Neural progenitor cell (in vitro differentiated cells): Measurements from ENCODE around the gene FAM174B. TPM values are rescaled to one million over a fixed set of nuclear protein-coding genes. Genes with fewer than 3 reads are reported as not detected.

Source experiments
- DNase-seq: peaks from one replicate; pipeline ENCODE4 v3.0.0-alpha.2; 2016; ENCODE audit warnings: low spot score
- H2AFZ ChIP-seq: fragments of 200-600 bp; sonication (generic); replicated peaks from 2 replicates; pipeline ENCODE4 v1.6.1; 2016; ENCODE audit warnings: antibody characterized with exemption
- H3F3A ChIP-seq: fragments of 200-600 bp; sonication (generic); 2 replicates; pipeline ENCODE4 v1.6.1; 2016; ENCODE audit warnings: antibody characterized with exemption, low read depth
- H3K27ac ChIP-seq: fragments of 200-600 bp; sonication (generic); 2 replicates; pipeline ENCODE4 v1.5.1; 2016; ENCODE audit warnings: mild to moderate bottlenecking
- H3K27me3 ChIP-seq: fragments of 200-600 bp; sonication (generic); 2 replicates; pipeline ENCODE4 v1.6.1; 2016; ENCODE audit warnings: mild to moderate bottlenecking, moderate library complexity
- H3K36me3 ChIP-seq: fragments of 200-600 bp; sonication (generic); 2 replicates; pipeline ENCODE4 v1.5.1; 2016
- H3K4me1 ChIP-seq: fragments of 200-600 bp; sonication (generic); 2 replicates; pipeline ENCODE4 v1.6.1; 2016; ENCODE audit warnings: mixed run types
- H3K4me2 ChIP-seq: fragments of 200-600 bp; sonication (generic); 2 replicates; pipeline ENCODE4 v1.6.1; 2016
- H3K4me3 ChIP-seq: fragments of 200-600 bp; sonication (generic); 2 replicates; pipeline ENCODE4 v1.5.1; 2016
- H3K79me2 ChIP-seq: fragments of 200-600 bp; sonication (generic); 2 replicates; pipeline ENCODE4 v1.6.1; 2016; ENCODE audit warnings: low read depth
- H3K9ac ChIP-seq: fragments of 200-600 bp; sonication (generic); 2 replicates; pipeline ENCODE4 v1.6.1; 2016
- H3K9me3 ChIP-seq: fragments of 200-600 bp; sonication (generic); 2 replicates; pipeline ENCODE4 v1.5.1; 2016; ENCODE audit warnings: low read depth
- H4K20me1 ChIP-seq: fragments of 200-600 bp; sonication (generic); 2 replicates; pipeline ENCODE4 v1.6.1; 2016; ENCODE audit warnings: low read depth
- H3K27ac Mint-ChIP-seq: 3 replicates; pipeline ENCODE4 v1.8.0; 2021; ENCODE audit warnings: mixed read lengths
- H3K27me3 Mint-ChIP-seq: 2 replicates; pipeline ENCODE4 v1.8.0; 2022; ENCODE audit warnings: low read depth, mild to moderate bottlenecking, inconsistent platforms, moderate library complexity, mixed read lengths; ENCODE audit not compliant: insufficient read depth
- H3K36me3 Mint-ChIP-seq: 3 replicates; pipeline ENCODE4 v1.8.0; 2021; ENCODE audit warnings: mixed read lengths
- H3K4me1 Mint-ChIP-seq: 3 replicates; pipeline ENCODE4 v1.8.0; 2021; ENCODE audit warnings: mixed read lengths
- H3K4me3 Mint-ChIP-seq: 3 replicates; pipeline ENCODE4 v1.8.0; 2021; ENCODE audit warnings: mild to moderate bottlenecking, moderate library complexity, mixed read lengths
- H3K9me3 Mint-ChIP-seq: 3 replicates; pipeline ENCODE4 v1.8.0; 2020; ENCODE audit warnings: mixed read lengths
- EZH2 ChIP-seq: fragments of 200-600 bp; sonication (generic); IDR thresholded peaks from 2 replicates; pipeline ENCODE4 v1.6.1; 2017; ENCODE audit warnings: antibody characterized with exemption, mild to moderate bottlenecking, moderate library complexity
- EZH2phosphoT487 ChIP-seq: fragments of 200-600 bp; sonication (generic); IDR thresholded peaks from 2 replicates; pipeline ENCODE4 v1.6.1; 2017; ENCODE audit warnings: antibody characterized with exemption
- total RNA-seq: library from RNA; depleted of rRNA; stranded (reverse); fragments of >200 nt; gene quantifications from 2 replicates; pipeline ENCODE4 v1.2.3, GENCODE V29; 2015; ENCODE audit warnings: low replicate concordance
- TF ChIP-seq, protein P1 (sequence below): fragments of 200-600 bp; sonication (generic); IDR thresholded peaks from 2 replicates; pipeline ENCODE4 v1.5.1; 2017; ENCODE audit warnings: antibody characterized with exemption, mild to moderate bottlenecking

Gene FAM174B
- total RNA-seq, 1 donor from 2014 or later: 8.6 TPM

DNA sequence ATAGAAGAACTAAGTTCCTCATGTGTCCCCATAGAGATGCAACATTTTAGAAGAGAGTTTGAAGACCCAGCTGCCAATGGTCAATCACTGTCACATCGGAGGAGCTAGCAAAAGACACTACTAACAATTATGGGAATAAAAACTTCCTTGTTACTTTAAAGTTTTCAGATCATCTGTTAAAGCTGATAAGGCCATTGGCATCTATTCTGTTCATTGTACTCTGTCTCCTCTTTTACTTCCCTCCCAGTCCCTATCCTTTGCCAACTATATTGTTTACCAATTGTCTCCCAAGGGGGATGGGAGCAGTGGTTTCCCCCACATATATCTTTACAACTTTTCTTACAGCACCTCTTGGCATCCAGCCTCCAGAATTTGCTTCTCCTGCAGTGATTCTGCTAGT is 81.0 kb downstream of the FAM174B start:
- DNase-seq: no peak
- Histone ChIP-seq H3K4me3 (no peak overlapping the region), H3F3A (no peaks in the 10 kb centered on the region), H3K4me1 (peaks cover 9% of the 10 kb centered on the region), H3K27me3 (no peaks in the 10 kb centered on the region), H3K27ac (no peak overlapping the region), H3K4me2 (no peak overlapping the region), H4K20me1 (no peaks in the 10 kb centered on the region), H2AFZ (no peak overlapping the region), H3K9ac (no peak overlapping the region), H3K79me2 (no peaks in the 10 kb centered on the region), H3K9me3 (no peaks in the 10 kb centered on the region), H3K36me3 (no peaks in the 10 kb centered on the region)
- Mint-ChIP-seq H3K9me3 (peaks cover 6% of the 10 kb centered on the region), H3K36me3 (no peaks in the 10 kb centered on the region), H3K27me3 (peaks cover 12% of the 10 kb centered on the region), H3K4me3 (no peak overlapping the region), H3K4me1 (peaks cover 4% of the 10 kb centered on the region), H3K27ac (no peak overlapping the region)
- TF ChIP-seq, protein P1, sequence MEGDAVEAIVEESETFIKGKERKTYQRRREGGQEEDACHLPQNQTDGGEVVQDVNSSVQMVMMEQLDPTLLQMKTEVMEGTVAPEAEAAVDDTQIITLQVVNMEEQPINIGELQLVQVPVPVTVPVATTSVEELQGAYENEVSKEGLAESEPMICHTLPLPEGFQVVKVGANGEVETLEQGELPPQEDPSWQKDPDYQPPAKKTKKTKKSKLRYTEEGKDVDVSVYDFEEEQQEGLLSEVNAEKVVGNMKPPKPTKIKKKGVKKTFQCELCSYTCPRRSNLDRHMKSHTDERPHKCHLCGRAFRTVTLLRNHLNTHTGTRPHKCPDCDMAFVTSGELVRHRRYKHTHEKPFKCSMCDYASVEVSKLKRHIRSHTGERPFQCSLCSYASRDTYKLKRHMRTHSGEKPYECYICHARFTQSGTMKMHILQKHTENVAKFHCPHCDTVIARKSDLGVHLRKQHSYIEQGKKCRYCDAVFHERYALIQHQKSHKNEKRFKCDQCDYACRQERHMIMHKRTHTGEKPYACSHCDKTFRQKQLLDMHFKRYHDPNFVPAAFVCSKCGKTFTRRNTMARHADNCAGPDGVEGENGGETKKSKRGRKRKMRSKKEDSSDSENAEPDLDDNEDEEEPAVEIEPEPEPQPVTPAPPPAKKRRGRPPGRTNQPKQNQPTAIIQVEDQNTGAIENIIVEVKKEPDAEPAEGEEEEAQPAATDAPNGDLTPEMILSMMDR: no peak
- TF ChIP-seq EZH2phosphoT487 (no peak), EZH2 (no peak)

DNA sequence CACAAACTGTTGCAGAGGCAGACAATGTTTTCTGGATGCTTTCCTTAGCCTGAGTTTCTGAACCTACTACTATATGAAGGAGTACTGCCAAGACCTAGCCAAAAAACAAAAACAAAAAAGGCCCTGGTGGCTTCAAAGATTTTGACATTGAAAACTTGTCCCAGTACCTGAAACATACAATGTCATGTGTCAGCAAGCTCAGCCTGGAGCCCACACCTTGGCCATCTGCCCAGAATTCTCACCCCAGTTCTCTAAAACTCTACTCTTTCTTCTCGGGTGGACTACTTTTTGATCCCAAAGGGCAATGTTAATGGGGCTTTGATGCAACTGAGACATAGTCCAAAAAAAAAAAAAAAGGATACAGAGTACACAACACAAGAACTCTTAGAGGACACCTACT is 81.4 kb downstream of the FAM174B start:
- no peak overlapping the region for H3K27ac ChIP-seq
- no peak overlapping the region for H3K4me2 ChIP-seq
- H3K9ac ChIP-seq: no peak overlapping the region
- no peaks in the 10 kb centered on the region for H3K79me2 ChIP-seq
- no peaks in the 10 kb centered on the region for H3F3A ChIP-seq
- Mint-ChIP-seq H3K4me1 (peaks cover 4% of the 10 kb centered on the region), H3K4me3 (no peak overlapping the region), H3K27me3 (peaks cover 12% of the 10 kb centered on the region), H3K9me3 (peaks cover 6% of the 10 kb centered on the region), H3K27ac (no peak overlapping the region), H3K36me3 (no peaks in the 10 kb centered on the region)
- no peaks in the 10 kb centered on the region for H4K20me1 ChIP-seq
- H3K9me3 ChIP-seq: no peaks in the 10 kb centered on the region
- no peaks in the 10 kb centered on the region for H3K36me3 ChIP-seq
- TF ChIP-seq EZH2 (no peak), EZH2phosphoT487 (no peak)
- TF ChIP-seq, protein P1: no peak
- DNase-seq: no peak
- peaks cover 9% of the 10 kb centered on the region for H3K4me1 ChIP-seq
- H2AFZ ChIP-seq: no peak overlapping the region
- H3K4me3 ChIP-seq: no peak overlapping the region
- no peaks in the 10 kb centered on the region for H3K27me3 ChIP-seq

DNA sequence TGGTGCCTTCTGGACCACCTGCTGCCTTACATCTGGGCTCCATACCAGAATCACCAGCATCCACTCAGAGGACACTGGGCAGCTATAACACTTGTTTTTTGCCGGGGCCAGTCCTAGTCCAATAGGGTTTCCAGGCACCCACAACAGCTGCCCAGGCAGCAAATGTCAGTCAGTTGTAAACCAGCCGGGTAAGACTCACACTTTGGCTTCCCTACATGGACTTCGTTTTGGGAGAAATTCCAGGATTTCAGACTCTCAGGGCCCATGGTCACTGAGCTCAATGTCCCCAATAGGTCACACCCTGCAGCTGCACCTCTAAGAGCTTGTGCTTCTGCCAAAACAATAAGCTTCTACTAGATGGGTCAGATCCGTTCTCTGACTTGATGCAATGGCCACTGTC is 83.8 kb downstream of the FAM174B start:
- H3K27ac Mint-ChIP-seq: no peak overlapping the region
- Histone ChIP-seq H3K4me3 (no peak overlapping the region), H3K27me3 (no peaks in the 10 kb centered on the region), H3K27ac (no peak overlapping the region), H2AFZ (no peak overlapping the region), H3K79me2 (no peaks in the 10 kb centered on the region), H3F3A (no peaks in the 10 kb centered on the region), H3K9me3 (no peaks in the 10 kb centered on the region), H3K36me3 (no peaks in the 10 kb centered on the region), H3K9ac (no peak overlapping the region), H3K4me1 (peaks cover 9% of the 10 kb centered on the region), H4K20me1 (no peaks in the 10 kb centered on the region), H3K4me2 (no peak overlapping the region)
- H3K4me3 Mint-ChIP-seq: no peak overlapping the region
- DNase-seq: no peak
- H3K9me3 Mint-ChIP-seq: peaks cover 13% of the 10 kb centered on the region
- no peaks in the 10 kb centered on the region for H3K36me3 Mint-ChIP-seq
- TF ChIP-seq, protein P1: no peak
- TF ChIP-seq EZH2: no peak
- no peak for TF ChIP-seq EZH2phosphoT487
- peaks cover 8% of the 10 kb centered on the region for H3K27me3 Mint-ChIP-seq
- H3K4me1 Mint-ChIP-seq: peaks cover 4% of the 10 kb centered on the region
